Cardiac fibroblast (primary cell): Measurements from ENCODE around the gene TGM2.

Experiments
- DNase-seq, 2 donors: peaks; one replicate each; pipeline versions ENCODE4 v3.0.0 to v3.0.0-alpha.2; 2010; ENCODE audit warnings: low read depth in 2 of 2
- H3K4me3 ChIP-seq, 2 donors: replicated peaks in 1 of 2; 1 replicate in 1 of 2; 2 replicates in 1 of 2; pipeline ENCODE4 v1.5.1; 2011; ENCODE audit warnings: low read depth in 2 of 2, low read length in 2 of 2, mild to moderate bottlenecking in 2 of 2, moderate library complexity in 1 of 2
- CTCF ChIP-seq: IDR thresholded peaks from one replicate; pipeline ENCODE4 v1.5.1; 2011; ENCODE audit warnings: low read depth, mild to moderate bottlenecking, low read length, inconsistent platforms

TGM2 gene

DNA sequence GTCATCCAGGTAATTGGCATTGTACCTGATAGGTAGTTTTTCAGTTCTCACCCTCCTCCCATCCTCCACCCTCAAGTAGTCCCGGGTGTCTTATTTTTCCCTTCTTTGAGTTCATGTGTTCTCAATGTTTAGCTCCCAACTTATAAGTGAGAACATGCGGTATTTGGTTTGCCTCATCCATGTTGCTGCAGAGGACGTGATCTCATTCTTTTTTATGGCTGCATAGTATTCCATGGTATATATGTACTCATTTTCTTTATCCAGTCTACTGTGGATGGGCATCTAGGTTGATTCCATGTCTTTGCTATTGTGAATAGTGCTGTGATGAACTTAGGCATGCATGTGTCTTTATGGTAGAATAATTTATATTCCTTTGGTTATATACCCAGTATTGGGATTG is 85.7 kb downstream of the TGM2 start:
- DNase-seq, result no peak
- no peak for TF ChIP-seq CTCF
- no peak overlapping the region for H3K4me3 ChIP-seq

GRCh38 chr20:38078084-38078483 is 87.0 kb downstream of the TGM2 start:
- no peak for DNase-seq
- no peak overlapping the region for H3K4me3 ChIP-seq
- no peak for TF ChIP-seq CTCF
